IMR-90 (cell line): ENCODE data around the gene ABCA7.

Source experiments
- BHLHE40 ChIP-seq: fragments of 150-350 bp; IDR thresholded peaks from 2 replicates; pipeline ENCODE4 v1.6.1; 2016; ENCODE audit warnings: mild to moderate bottlenecking, low read depth, low read length
- MXI1 ChIP-seq: IDR thresholded peaks from 2 replicates; pipeline ENCODE4 v1.6.1; 2012; ENCODE audit warnings: low read depth, mild to moderate bottlenecking, low read length, moderate library complexity, borderline replicate concordance
- TF ChIP-seq, protein P1 (sequence below): fragments of 150-350 bp; IDR thresholded peaks from 2 replicates; pipeline ENCODE4 v1.6.1; 2016; ENCODE audit warnings: low read depth, mild to moderate bottlenecking, low read length, moderate library complexity, borderline replicate concordance
- TF ChIP-seq, protein P2 (sequence below): conservative IDR thresholded peaks from 2 replicates; pipeline ENCODE4 v1.5.1; 2012; ENCODE audit warnings: mild to moderate bottlenecking, low read depth, low read length, improper control_type of control experiment

DNA sequence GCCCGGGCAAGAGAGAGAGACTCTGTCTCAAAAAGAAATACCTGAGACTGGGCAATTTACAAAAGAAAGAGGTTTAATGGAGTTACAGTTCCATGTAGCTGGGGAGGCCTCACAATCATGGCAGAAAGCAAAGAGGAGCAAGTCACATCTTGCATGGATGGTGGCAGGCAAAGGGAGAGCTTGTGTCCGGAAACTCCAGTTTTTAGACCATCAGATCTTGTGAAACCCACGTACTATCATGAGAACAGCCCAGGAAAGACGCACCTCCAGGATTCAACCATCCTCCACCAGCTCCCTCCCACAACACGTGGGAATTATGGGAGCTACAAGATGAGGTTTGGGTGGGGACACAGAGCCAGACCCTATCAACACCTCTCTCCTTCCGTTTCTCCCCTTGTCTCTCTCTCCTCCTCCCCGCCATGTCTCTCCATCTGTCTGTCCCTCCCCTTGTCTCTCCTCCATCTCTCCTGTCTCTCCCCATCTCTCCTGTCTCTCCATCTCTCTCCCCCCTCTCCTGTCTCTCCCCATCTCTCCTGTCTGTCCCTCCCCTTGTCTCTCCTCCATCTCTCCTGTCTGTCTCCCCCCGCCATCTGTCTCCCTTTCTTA lies 45.2 kb downstream of the ABCA7 start:
- TF ChIP-seq MXI1 = no peak
- TF ChIP-seq BHLHE40 = no peak
- TF ChIP-seq, protein P1, sequence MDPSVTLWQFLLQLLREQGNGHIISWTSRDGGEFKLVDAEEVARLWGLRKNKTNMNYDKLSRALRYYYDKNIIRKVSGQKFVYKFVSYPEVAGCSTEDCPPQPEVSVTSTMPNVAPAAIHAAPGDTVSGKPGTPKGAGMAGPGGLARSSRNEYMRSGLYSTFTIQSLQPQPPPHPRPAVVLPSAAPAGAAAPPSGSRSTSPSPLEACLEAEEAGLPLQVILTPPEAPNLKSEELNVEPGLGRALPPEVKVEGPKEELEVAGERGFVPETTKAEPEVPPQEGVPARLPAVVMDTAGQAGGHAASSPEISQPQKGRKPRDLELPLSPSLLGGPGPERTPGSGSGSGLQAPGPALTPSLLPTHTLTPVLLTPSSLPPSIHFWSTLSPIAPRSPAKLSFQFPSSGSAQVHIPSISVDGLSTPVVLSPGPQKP = no peak
- TF ChIP-seq, protein P2, sequence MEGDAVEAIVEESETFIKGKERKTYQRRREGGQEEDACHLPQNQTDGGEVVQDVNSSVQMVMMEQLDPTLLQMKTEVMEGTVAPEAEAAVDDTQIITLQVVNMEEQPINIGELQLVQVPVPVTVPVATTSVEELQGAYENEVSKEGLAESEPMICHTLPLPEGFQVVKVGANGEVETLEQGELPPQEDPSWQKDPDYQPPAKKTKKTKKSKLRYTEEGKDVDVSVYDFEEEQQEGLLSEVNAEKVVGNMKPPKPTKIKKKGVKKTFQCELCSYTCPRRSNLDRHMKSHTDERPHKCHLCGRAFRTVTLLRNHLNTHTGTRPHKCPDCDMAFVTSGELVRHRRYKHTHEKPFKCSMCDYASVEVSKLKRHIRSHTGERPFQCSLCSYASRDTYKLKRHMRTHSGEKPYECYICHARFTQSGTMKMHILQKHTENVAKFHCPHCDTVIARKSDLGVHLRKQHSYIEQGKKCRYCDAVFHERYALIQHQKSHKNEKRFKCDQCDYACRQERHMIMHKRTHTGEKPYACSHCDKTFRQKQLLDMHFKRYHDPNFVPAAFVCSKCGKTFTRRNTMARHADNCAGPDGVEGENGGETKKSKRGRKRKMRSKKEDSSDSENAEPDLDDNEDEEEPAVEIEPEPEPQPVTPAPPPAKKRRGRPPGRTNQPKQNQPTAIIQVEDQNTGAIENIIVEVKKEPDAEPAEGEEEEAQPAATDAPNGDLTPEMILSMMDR = no peak
